RWPE1 (cell line): Measurements from ENCODE around the gene SLC13A3.

Experiments used
- CTCF ChIA-PET: fragments of 350-600 bp; sonication (Branson Sonifier 250); formaldehyde crosslinking; extraction: SDS; loops from one replicate; lab custom pipeline; 2021; lab: Yijun Ruan, JAX
- POLR2A ChIA-PET: fragments of 400-600 bp; formaldehyde crosslinking; extraction: SDS; loops from one replicate; lab custom pipeline; 2020; ENCODE audit warnings: antibody characterized with exemption; ENCODE audit not compliant: low non-redundant PET; lab: Yijun Ruan, JAX
- DNase-seq: peaks from one replicate; pipeline ENCODE4 v3.0.0; 2012; ENCODE audit warnings: low spot score
- H3K27ac ChIP-seq: fragments of 450-650 bp; 2 replicates; pipeline ENCODE4 v1.5.1; 2017
- TF ChIP-seq, protein P1 (sequence below): fragments of 450-650 bp; conservative IDR thresholded peaks from 2 replicates; pipeline ENCODE4 v1.5.1; 2017; ENCODE audit warnings: low read depth, mild to moderate bottlenecking

Gene SLC13A3

GRCh38 chr20:46674253-46675083 lies 23.2 kb upstream of the SLC13A3 start:
- TF ChIP-seq, protein P1, sequence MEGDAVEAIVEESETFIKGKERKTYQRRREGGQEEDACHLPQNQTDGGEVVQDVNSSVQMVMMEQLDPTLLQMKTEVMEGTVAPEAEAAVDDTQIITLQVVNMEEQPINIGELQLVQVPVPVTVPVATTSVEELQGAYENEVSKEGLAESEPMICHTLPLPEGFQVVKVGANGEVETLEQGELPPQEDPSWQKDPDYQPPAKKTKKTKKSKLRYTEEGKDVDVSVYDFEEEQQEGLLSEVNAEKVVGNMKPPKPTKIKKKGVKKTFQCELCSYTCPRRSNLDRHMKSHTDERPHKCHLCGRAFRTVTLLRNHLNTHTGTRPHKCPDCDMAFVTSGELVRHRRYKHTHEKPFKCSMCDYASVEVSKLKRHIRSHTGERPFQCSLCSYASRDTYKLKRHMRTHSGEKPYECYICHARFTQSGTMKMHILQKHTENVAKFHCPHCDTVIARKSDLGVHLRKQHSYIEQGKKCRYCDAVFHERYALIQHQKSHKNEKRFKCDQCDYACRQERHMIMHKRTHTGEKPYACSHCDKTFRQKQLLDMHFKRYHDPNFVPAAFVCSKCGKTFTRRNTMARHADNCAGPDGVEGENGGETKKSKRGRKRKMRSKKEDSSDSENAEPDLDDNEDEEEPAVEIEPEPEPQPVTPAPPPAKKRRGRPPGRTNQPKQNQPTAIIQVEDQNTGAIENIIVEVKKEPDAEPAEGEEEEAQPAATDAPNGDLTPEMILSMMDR = no peak
- ChIA-PET CTCF (interaction anchor here (0.6 kb wide), 1 partner anchor 254 kb away, joined by 3 read pairs; no protein-coding TSS in a partner anchor), POLR2A (interaction anchor here (0.6 kb wide), 1 partner anchor 285 kb away, joined by 3 read pairs; no protein-coding TSS in a partner anchor)
- DNase-seq = no peak
- no peak overlapping the region for H3K27ac ChIP-seq

DNA sequence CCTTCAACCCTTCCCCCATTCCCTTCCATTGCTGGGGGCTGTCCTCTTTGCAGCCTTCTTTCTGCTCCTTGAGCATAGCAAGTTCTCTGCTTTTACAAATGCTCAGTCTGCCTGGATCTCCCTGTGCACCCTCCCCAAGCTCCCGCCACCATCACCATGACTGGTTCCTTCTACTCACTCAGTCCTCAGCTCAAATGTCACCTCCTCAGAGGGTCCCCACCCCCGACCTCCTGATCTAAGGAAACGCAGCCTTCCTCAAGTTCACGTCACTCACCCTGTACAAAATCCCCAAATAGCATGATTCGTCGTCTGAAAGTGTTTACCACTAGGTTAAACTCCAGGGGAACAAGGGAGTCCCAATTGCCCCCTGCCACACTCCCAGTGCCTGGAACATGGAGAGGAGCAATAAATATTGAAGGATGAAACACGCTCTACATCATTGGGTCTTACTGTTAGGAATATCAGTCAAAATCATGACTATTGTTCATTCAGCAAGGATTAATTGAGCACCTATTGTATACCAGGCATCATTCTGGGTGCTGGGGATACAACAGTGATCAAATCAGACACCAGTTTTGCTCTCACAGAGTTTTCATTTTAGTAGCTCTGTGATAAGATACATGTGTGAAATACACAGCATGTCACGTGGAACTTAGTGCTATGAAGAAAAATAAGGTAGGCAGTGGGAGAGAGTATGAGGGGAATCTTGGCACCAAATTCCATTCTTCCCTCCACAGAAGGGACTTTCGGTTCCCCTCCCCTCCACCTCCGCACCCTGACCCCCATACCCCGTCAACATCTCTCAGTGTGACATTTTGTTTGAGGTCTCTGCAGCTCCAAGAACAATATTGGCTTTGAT lies 22.4 kb upstream of the SLC13A3 start:
- H3K27ac ChIP-seq = no peak overlapping the region
- ChIA-PET CTCF (interaction anchor here (0.6 to 0.7 kb wide), 2 partner anchors 48 to 161 kb away, joined by 3 to 4 read pairs; no protein-coding TSS in a partner anchor), POLR2A (interaction anchor here (0.6 kb wide), 1 partner anchor 286 kb away, joined by 3 read pairs; no protein-coding TSS in a partner anchor)
- DNase-seq = no peak
- TF ChIP-seq, protein P1 = no peak

DNA sequence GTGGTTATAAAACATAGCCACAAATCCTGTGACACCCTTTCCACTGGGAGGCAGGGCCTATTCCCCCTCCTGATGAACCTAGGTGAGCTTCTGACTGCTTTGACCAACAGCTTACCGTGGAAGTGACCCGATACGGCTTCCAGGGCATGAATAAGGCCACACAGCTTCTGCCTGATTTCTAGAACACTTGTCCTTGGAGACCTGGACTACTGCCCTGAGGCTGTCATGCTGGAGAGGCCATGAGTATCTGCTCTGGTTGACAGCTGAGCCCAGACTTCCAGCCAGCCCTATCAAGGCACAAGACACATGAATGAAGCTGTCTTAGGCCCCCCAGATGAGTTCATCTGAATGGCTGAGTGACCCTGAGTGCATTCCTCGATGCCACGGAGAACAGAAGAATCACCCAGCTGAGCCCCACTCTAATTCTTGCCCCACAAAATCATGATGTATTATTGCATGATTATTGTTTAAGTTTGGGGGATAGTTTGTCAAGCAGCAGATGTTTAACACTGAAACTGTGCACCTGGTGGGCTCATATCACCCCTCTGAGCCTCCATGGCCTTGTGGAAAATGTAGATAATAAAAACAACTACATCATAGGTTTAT lies 21.4 kb upstream of the SLC13A3 start:
- CTCF ChIA-PET = interaction anchor here (0.5 to 1.1 kb wide), 5 partner anchors 9 to 1455 kb away, joined by 3 to 4 read pairs (median 3); no protein-coding TSS in a partner anchor
- TF ChIP-seq, protein P1 = no peak
- no peak overlapping the region for H3K27ac ChIP-seq
- DNase-seq = no peak
- POLR2A ChIA-PET = no interaction called here

DNA sequence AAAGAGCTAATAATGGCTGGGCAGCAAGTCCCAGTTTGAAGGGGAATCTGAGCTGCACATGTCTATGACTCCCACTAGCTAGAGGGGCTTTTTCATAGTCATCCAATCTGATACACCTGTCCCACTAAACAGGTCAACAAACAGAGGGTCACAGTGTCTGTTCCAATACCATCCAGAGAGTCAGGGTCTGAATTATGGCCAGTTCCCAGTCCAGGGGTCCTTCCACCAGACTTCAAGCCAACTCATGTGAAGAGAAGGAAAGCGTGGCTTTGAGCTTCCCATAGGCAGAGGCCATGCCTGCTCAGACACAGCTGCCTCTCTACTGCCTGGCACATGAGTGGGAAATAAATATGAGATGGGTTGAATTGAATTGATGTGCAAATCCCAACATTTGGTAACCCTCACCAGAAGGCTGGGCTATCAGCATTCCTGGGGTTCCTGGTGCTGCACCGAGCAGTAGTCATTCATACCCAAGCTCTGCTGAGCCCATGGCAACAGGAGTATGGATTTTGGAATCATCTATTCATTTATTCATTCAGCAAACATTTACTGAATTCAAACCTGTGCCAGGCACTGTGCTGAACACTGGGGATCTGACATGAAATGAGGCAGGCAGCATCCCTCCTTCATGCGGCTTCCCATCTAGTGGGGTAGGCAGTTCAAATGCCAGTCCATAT lies 20.7 kb upstream of the SLC13A3 start:
- no peak for DNase-seq
- ChIA-PET CTCF (interaction anchor here (0.5 to 1.1 kb wide), 4 partner anchors 10 to 1456 kb away, joined by 3 to 4 read pairs (median 4); no protein-coding TSS in a partner anchor), POLR2A (no interaction called here)
- TF ChIP-seq, protein P1 = no peak
- H3K27ac ChIP-seq = no peak overlapping the region

DNA sequence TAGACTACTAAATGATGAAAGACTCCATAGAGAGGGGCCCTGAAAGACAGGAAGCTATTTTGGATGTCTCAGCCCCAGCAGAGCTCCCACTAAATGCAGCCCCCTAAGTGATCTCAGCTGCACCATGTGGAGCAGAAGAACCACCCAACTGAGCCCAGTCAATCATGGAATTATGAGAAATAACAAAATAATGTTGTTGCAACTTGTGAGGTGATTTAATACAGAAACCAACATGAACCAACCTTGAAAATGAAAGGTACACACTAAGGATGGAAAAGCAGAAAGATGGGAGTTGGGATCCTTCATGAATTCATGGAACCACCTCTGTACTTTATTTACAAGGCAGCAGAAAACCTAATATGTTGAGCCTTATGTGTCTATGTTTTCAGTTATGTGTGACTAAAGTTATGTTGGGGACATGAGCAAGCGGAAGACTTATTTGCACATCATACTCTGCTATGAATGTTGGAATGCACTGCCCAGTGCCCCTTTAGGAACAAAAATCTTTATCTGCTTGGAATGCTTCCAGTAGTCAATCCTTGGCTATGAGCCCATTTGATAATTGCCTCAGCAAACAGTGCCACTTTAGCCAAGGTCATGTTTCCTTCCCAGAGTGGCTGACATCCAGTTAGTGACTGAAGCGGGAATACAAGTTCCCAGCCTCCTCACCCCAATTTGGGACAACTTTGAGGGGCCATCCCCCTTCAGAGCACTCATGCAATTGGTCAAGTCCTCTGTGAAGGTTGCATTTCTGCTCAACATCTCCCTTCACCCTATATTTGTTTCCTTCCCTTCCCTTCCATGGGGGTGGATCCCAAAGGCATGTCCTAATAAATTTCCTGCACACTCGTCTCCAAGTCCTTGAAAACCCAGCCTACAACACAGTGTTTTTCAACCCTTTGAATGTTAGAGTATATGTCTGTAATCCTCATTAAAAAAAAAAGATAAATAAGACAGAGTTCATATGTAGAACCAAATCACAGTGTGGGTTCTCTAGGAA lies 19.6 kb upstream of the SLC13A3 start:
- CTCF ChIA-PET = interaction anchor here (0.6 kb wide), 1 partner anchor 17 kb away, joined by 3 read pairs; no protein-coding TSS in a partner anchor
- TF ChIP-seq, protein P1 = no peak
- no peak for DNase-seq
- POLR2A ChIA-PET = no interaction called here
- no peak overlapping the region for H3K27ac ChIP-seq
